ENCODE measurements around the gene SSH2. TPM values are rescaled to one million over a fixed set of nuclear protein-coding genes. Genes with fewer than 3 reads are reported as not detected.
"Not testable (repeated sequence)": the region's sequence is repeated elsewhere in the genome, so short reads cannot be mapped to it uniquely, and the experiment has no call there.

SSH2 gene
- total RNA-seq, 2 experiments from 2014 or later, result 37.5 to 43.5 TPM

- Mint-ChIP-seq H3K4me1 (ENCODE audit: low read depth) (peaks cover 73% of the 10 kb centered on the region), H3K36me3 (ENCODE audit: low read depth) (peaks cover 31% of the 10 kb centered on the region), H3K27me3 (no peaks in the 10 kb centered on the region), H3K4me3 (peak overlapping the region; percentile 2), H3K9me3 (peaks cover 10% of the 10 kb centered on the region), H3K27ac (peak overlapping the region; percentile 81)
- peak; percentile 48 for ATAC-seq
- DNase-seq, result no peak
- TF ChIP-seq CTCF (IDR thresholded peaks at IDR 0.05), result no peak
- POLR2A ChIA-PET, result interaction anchor here (0.9 to 1.6 kb wide), 2 partner anchors 9 to 11 kb away, joined by 3 read pairs; no protein-coding TSS in a partner anchor
- CTCF ChIA-PET, result interaction anchor here (0.6 to 1.9 kb wide), 4 partner anchors 9 to 27 kb away, joined by 3 to 10 read pairs (median 4); no protein-coding TSS in a partner anchor
- intact Hi-C loops (cut with micrococcal nuclease), result no loop called here
Measured at GRCh38 chr17:29726715-29727252, 203.2 kb downstream of the SSH2 start.

GRCh38 chr17:29725408-29725807 is 204.6 kb downstream of the SSH2 start:
- H3K27me3 Mint-ChIP-seq; DNase-seq; intact Hi-C loops (cut with micrococcal nuclease); ATAC-seq; H3K4me3 Mint-ChIP-seq; H3K9me3 Mint-ChIP-seq: not testable (repeated sequence)
- POLR2A ChIA-PET, result interaction anchor here (3.6 kb wide), 1 partner anchor 14 kb away, joined by 20 read pairs; no protein-coding TSS in a partner anchor
- CTCF ChIA-PET, result interaction anchor here (1.2 to 3.2 kb wide), 2 partner anchors 25 to 108 kb away, joined by 3 to 11 read pairs; no protein-coding TSS in a partner anchor
- Mint-ChIP-seq H3K36me3 (ENCODE audit: low read depth) (peaks cover 32% of the 10 kb centered on the region), H3K27ac (peak overlapping the region; percentile 81), H3K4me1 (ENCODE audit: low read depth) (peaks cover 81% of the 10 kb centered on the region)

- Mint-ChIP-seq H3K27ac (peak overlapping the region; percentile 66), H3K36me3 (ENCODE audit: low read depth) (peaks cover 29% of the 10 kb centered on the region), H3K4me1 (ENCODE audit: low read depth) (peaks cover 79% of the 10 kb centered on the region), H3K27me3 (no peaks in the 10 kb centered on the region), H3K9me3 (peaks cover 5% of the 10 kb centered on the region), H3K4me3 (peak overlapping the region; percentile 30)
- POLR2A ChIA-PET, result interaction anchor here (0.7 to 3.6 kb wide), 14 partner anchors 8 to 106 kb away, joined by 3 to 20 read pairs (median 4); no protein-coding TSS in a partner anchor
- CTCF ChIA-PET, result interaction anchor here (1.2 to 3.2 kb wide), 11 partner anchors 7 to 106 kb away, joined by 3 to 17 read pairs (median 7); no protein-coding TSS in a partner anchor
- no peak for TF ChIP-seq CTCF (IDR thresholded peaks at IDR 0.05)
- intact Hi-C loops (cut with micrococcal nuclease), result loop anchor here (5.0 kb wide), 1 partner anchor 39 kb away; no protein-coding TSS in a partner anchor
- DNase-seq (peak; percentile 36), ATAC-seq (peak; percentile 63)
Measured at GRCh38 chr17:29723278-29724047, 206.6 kb downstream of the SSH2 start.

GRCh38 chr17:29722411-29723198 is 207.4 kb downstream of the SSH2 start:
- Mint-ChIP-seq H3K9me3 (peaks cover 3% of the 10 kb centered on the region), H3K4me1 (ENCODE audit: low read depth) (peaks cover 77% of the 10 kb centered on the region), H3K27ac (peak overlapping the region; percentile 66), H3K36me3 (ENCODE audit: low read depth) (peaks cover 28% of the 10 kb centered on the region), H3K27me3 (no peaks in the 10 kb centered on the region), H3K4me3 (peak overlapping the region; percentile 30)
- POLR2A ChIA-PET, result interaction anchor here (0.7 to 3.6 kb wide), 16 partner anchors 9 to 105 kb away, joined by 3 to 20 read pairs (median 3); no protein-coding TSS in a partner anchor
- peak; percentile 57 for ATAC-seq
- CTCF ChIA-PET, result interaction anchor here (1.2 to 3.2 kb wide), 11 partner anchors 8 to 105 kb away, joined by 3 to 17 read pairs (median 7); no protein-coding TSS in a partner anchor
- intact Hi-C loops (cut with micrococcal nuclease), result loop anchor here (5.0 kb wide), 1 partner anchor 40 kb away; no protein-coding TSS in a partner anchor
- peak; percentile 37 for DNase-seq
- no peak for TF ChIP-seq CTCF (IDR thresholded peaks at IDR 0.05)

- intact Hi-C loops (cut with micrococcal nuclease), result loop anchor here (5.0 kb wide), 1 partner anchor 42 kb away; no protein-coding TSS in a partner anchor
- CTCF ChIA-PET, result interaction anchor here (1.0 to 2.9 kb wide), 4 partner anchors 8 to 105 kb away, joined by 3 to 12 read pairs (median 3); no protein-coding TSS in a partner anchor
Measured at GRCh38 chr17:29720551-29720950, 209.5 kb downstream of the SSH2 start.

More at GRCh38 chr17:29720551-29720950, 209.5 kb downstream of the SSH2 start:
- H3K36me3 Mint-ChIP-seq (ENCODE audit: low read depth), result peaks cover 32% of the 10 kb centered on the region
- POLR2A ChIA-PET, result interaction anchor here (0.6 kb wide), 1 partner anchor 34 kb away, joined by 4 read pairs; no protein-coding TSS in a partner anchor
- H3K4me3 Mint-ChIP-seq, result no peak overlapping the region
- H3K27me3 Mint-ChIP-seq, result no peaks in the 10 kb centered on the region
- peaks cover 74% of the 10 kb centered on the region for H3K4me1 Mint-ChIP-seq (ENCODE audit: low read depth)
- ATAC-seq (no peak), DNase-seq (no peak)
- peaks cover 2% of the 10 kb centered on the region for H3K9me3 Mint-ChIP-seq
- TF ChIP-seq CTCF (IDR thresholded peaks at IDR 0.05), result no peak
- peak overlapping the region; percentile 47 for H3K27ac Mint-ChIP-seq
